Endothelial cell of umbilical vein (primary cell): ENCODE measurements around the gene SERPINA3. TPM values are rescaled to one million over a fixed set of nuclear protein-coding genes. Genes with fewer than 3 reads are reported as not detected.

Experiments
- BruUV-seq: library from RNA; stranded (reverse); fragments of 400-500 nt; replicated peaks from 2 replicates; lab custom pipeline; 2021; lab: Mats Ljungman, UMichigan
- CTCF ChIA-PET: fragments of 300-600, 350-600 bp; sonication (Branson Sonifier 250); formaldehyde crosslinking; loops from one replicate; lab custom pipeline; 2021; ENCODE audit warnings: antibody characterized with exemption, inconsistent platforms; lab: Charles Lee
- POLR2A ChIA-PET: fragments of 300-600, 350-600 bp; sonication (Branson Sonifier 250); formaldehyde crosslinking; loops from one replicate; lab custom pipeline; 2021; ENCODE audit warnings: antibody characterized with exemption, inconsistent platforms; lab: Charles Lee
- DNase-seq: peaks from one replicate; pipeline ENCODE4 v3.0.0-alpha.2; 2011; ENCODE audit warnings: low read depth, low spot score
- FAIRE-seq: peaks from 2 replicates; lab custom pipeline; 2011; peaks lifted over from hg19 to GRCh38; lab: Jason Lieb, UNC
- H2AFZ ChIP-seq: 2 replicates; pipeline ENCODE4 v1.6.0; 2012; ENCODE audit warnings: low read depth, low read length, control low read depth, inconsistent platforms
- H3K27ac ChIP-seq: 2 replicates; pipeline ENCODE4 v1.5.1; 2011; ENCODE audit warnings: low read depth, mild to moderate bottlenecking, control low read depth, low read length, moderate library complexity; ENCODE audit not compliant: insufficient read depth
- H3K27me3 ChIP-seq, 2 experiments: 2 replicates each; pipeline versions ENCODE4 v1.6.0 to v1.6.1; 2011; ENCODE audit warnings: low read length in 2 of 2, mixed read lengths in 1 of 2; ENCODE audit not compliant: control insufficient read depth in 2 of 2, insufficient read depth in 2 of 2
- H3K36me3 ChIP-seq, 2 experiments: 2 replicates in 1 of 2; 3 replicates in 1 of 2; pipeline ENCODE4 v1.5.1; 2011; ENCODE audit warnings: low read length in 2 of 2, mild to moderate bottlenecking in 1 of 2, moderate library complexity in 1 of 2; ENCODE audit not compliant: control insufficient read depth in 2 of 2, insufficient read depth in 2 of 2; ENCODE audit errors: extremely low read depth in 1 of 2
- H3K4me1 ChIP-seq: 3 replicates; pipeline ENCODE4 v1.5.1; 2011; ENCODE audit warnings: mild to moderate bottlenecking, low read length; ENCODE audit not compliant: control insufficient read depth, insufficient read depth; ENCODE audit errors: extremely low read depth
- H3K4me2 ChIP-seq: 2 replicates; pipeline ENCODE4 v1.6.1; 2011; ENCODE audit warnings: low read length, control low read depth, mixed read lengths; ENCODE audit not compliant: insufficient read depth
- H3K4me3 ChIP-seq, 3 experiments: fragments of 200-600 bp in 1 of 3; sonication (generic), shearing (Covaris generic) in 1 of 3; replicated peaks in 1 of 3; 2 replicates each; pipeline ENCODE4 v1.5.1; 2011 to 2016; ENCODE audit warnings: control low read depth in 3 of 3, low read length in 3 of 3, mild to moderate bottlenecking in 2 of 3, inconsistent platforms in 1 of 3, low read depth in 1 of 3, moderate library complexity in 1 of 3; ENCODE audit not compliant: insufficient read depth in 1 of 3
- H3K79me2 ChIP-seq: 2 replicates; pipeline ENCODE4 v1.6.0; 2012; ENCODE audit warnings: low read length, inconsistent platforms; ENCODE audit not compliant: control insufficient read depth, insufficient read depth
- H3K9ac ChIP-seq: replicated peaks from 2 replicates; pipeline ENCODE3; 2011; ENCODE audit warnings: low read length, control low read depth; ENCODE audit not compliant: insufficient read depth; ENCODE audit errors: extremely low read depth
- H3K9me1 ChIP-seq: replicated peaks from 3 replicates; pipeline ENCODE4 v1.6.0; 2011; ENCODE audit warnings: mild to moderate bottlenecking, low read length; ENCODE audit not compliant: control insufficient read depth, insufficient read depth; ENCODE audit errors: extremely low read depth
- H3K9me3 ChIP-seq: replicated peaks from 2 replicates; pipeline ENCODE4 v1.5.1; 2012; ENCODE audit warnings: low read length, inconsistent platforms; ENCODE audit not compliant: control insufficient read depth, insufficient read depth
- H4K20me1 ChIP-seq: replicated peaks from 2 replicates; pipeline ENCODE3; 2011; ENCODE audit warnings: mild to moderate bottlenecking, low read length; ENCODE audit not compliant: control insufficient read depth, insufficient read depth; ENCODE audit errors: extremely low read depth
- EZH2 ChIP-seq: IDR thresholded peaks from 2 replicates; pipeline ENCODE4 v1.6.1; 2012; ENCODE audit warnings: borderline replicate concordance, low read depth, mild to moderate bottlenecking, moderate library complexity, low read length, inconsistent platforms; ENCODE audit not compliant: severe bottlenecking
- FOS ChIP-seq: IDR thresholded peaks from 2 replicates; pipeline ENCODE4 v1.6.1; 2011; ENCODE audit warnings: mild to moderate bottlenecking, low read length, moderate library complexity, borderline replicate concordance; ENCODE audit not compliant: insufficient read depth
- GATA2 ChIP-seq: IDR thresholded peaks from 2 replicates; pipeline ENCODE4 v1.7.0; 2011; ENCODE audit warnings: low read depth, mild to moderate bottlenecking, moderate library complexity, mixed read lengths, low read length; ENCODE audit not compliant: insufficient read length, insufficient read depth
- JUN ChIP-seq: IDR thresholded peaks from 2 replicates; pipeline ENCODE4 v1.6.1; 2011; ENCODE audit warnings: borderline replicate concordance, low read depth; ENCODE audit not compliant: insufficient read length, insufficient read depth
- MYC ChIP-seq: IDR thresholded peaks from one replicate; pipeline ENCODE4 v1.6.1; 2011; ENCODE audit warnings: mild to moderate bottlenecking, low read depth, low read length
- POLR2A ChIP-seq: IDR thresholded peaks from 2 replicates; pipeline ENCODE4 v1.6.1; 2012; ENCODE audit warnings: low read depth, mild to moderate bottlenecking, control low read depth, low read length
- POLR2AphosphoS5 ChIP-seq: IDR thresholded peaks from 2 replicates; pipeline ENCODE4 v1.6.1; 2012; ENCODE audit warnings: low read depth, mild to moderate bottlenecking, control low read depth, low read length, moderate library complexity; ENCODE audit not compliant: insufficient read depth
- dilution Hi-C: fragments of 300-500 bp; cut with MboI; formaldehyde crosslinking; loops from one replicate; pipeline ENCODE4 v1.15.0; 2019; ENCODE audit warnings: low sequenced_read_pairs; ENCODE audit not compliant: extremely low pct_ligation_motif_present
- intact Hi-C: fragments of 100-400 bp; cut with micrococcal nuclease; formaldehyde crosslinking; loops from one replicate; pipeline ENCODE4 v1.10.0; 2022
- polyA plus RNA-seq, 4 experiments: library from polyadenylated mRNA; depleted of rRNA in 3 of 4; stranded (reverse) in 3 of 4; unstranded in 1 of 4; fragments of >200 nt; gene quantifications; 2 replicates each; pipeline versions ENCODE4 v1.2.1 to v1.2.3, GENCODE V29; 2011 to 2012; ENCODE audit warnings: missing spikeins in 1 of 4
- total RNA-seq: library from RNA; stranded (reverse); gene quantifications from 2 replicates; pipeline ENCODE4 v1.2.3, GENCODE V29; 2021
- TF ChIP-seq, protein P1 (sequence below), 2 donors: IDR thresholded peaks; 1 replicate in 1 of 2; 2 replicates in 1 of 2; pipeline ENCODE4 v1.5.1; 2011; ENCODE audit warnings: low read length in 2 of 2, mild to moderate bottlenecking in 2 of 2, moderate library complexity in 2 of 2, control low read depth in 1 of 2, inconsistent platforms in 1 of 2, low read depth in 1 of 2; ENCODE audit not compliant: insufficient read depth in 1 of 2; ENCODE audit errors: extremely low read depth in 1 of 2
- TF ChIP-seq, protein P2 (sequence below): IDR thresholded peaks from 2 replicates; pipeline ENCODE4 v1.6.1; 2011; ENCODE audit not compliant: insufficient read depth, insufficient read length

The SERPINA3 gene
- total and polyA plus RNA-seq, 2 donors (not counting 3 experiments of a cell fraction or from before 2014, with no cell fraction given) = not detected

DNA sequence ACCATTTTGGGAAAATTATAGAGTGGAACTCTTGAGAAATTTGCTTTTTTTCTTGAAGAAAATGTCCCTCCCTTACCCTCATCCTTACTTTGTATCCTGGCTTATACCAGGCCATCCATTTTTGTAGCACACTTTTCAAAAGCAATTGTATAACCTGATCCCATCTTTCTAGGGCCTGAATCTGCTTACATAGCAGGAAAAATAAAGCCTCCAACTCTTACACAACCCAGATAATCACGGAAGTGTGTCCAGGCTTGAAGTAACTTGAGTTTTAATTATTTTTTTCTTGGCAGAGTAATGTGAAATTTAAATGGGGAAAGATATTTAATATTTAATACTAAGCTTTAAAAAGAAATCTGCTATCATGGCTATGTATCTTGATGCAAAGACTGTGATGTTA lies 23.0 kb downstream of the SERPINA3 start:
- ChIA-PET POLR2A (no interaction called here), CTCF (no interaction called here)
- H3K9me3 ChIP-seq = no peaks in the 10 kb centered on the region
- no peak overlapping the region for H3K4me3 ChIP-seq
- no peaks in the 10 kb centered on the region for H3K4me1 ChIP-seq
- TF ChIP-seq POLR2AphosphoS5 (no peak), JUN (no peak), MYC (no peak), EZH2 (no peak), POLR2A (no peak), FOS (no peak), GATA2 (no peak)
- TF ChIP-seq, protein P1, sequence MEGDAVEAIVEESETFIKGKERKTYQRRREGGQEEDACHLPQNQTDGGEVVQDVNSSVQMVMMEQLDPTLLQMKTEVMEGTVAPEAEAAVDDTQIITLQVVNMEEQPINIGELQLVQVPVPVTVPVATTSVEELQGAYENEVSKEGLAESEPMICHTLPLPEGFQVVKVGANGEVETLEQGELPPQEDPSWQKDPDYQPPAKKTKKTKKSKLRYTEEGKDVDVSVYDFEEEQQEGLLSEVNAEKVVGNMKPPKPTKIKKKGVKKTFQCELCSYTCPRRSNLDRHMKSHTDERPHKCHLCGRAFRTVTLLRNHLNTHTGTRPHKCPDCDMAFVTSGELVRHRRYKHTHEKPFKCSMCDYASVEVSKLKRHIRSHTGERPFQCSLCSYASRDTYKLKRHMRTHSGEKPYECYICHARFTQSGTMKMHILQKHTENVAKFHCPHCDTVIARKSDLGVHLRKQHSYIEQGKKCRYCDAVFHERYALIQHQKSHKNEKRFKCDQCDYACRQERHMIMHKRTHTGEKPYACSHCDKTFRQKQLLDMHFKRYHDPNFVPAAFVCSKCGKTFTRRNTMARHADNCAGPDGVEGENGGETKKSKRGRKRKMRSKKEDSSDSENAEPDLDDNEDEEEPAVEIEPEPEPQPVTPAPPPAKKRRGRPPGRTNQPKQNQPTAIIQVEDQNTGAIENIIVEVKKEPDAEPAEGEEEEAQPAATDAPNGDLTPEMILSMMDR (IDR thresholded peaks at IDR 0.05; ENCODE audit: extremely low read depth in 1 of 2, insufficient read depth in 1 of 2, low read depth in 1 of 2, low read length in 2 of 2) = no peak
- TF ChIP-seq, protein P2, sequence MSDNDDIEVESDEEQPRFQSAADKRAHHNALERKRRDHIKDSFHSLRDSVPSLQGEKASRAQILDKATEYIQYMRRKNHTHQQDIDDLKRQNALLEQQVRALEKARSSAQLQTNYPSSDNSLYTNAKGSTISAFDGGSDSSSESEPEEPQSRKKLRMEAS = no peak
- no peak for FAIRE-seq
- H4K20me1 ChIP-seq = no peaks in the 10 kb centered on the region
- H2AFZ ChIP-seq = no peak overlapping the region
- H3K36me3 ChIP-seq = no peaks in the 10 kb centered on the region
- H3K4me2 ChIP-seq = no peak overlapping the region
- no peak overlapping the region for H3K9ac ChIP-seq
- no peaks in the 10 kb centered on the region for H3K9me1 ChIP-seq
- no TSS peak for BruUV-seq
- H3K27ac ChIP-seq = no peak overlapping the region
- intact Hi-C loops (no loop called here), dilution Hi-C loops (no loop called here)
- no peaks in the 10 kb centered on the region for H3K79me2 ChIP-seq
- no peak for DNase-seq
- H3K27me3 ChIP-seq = no peaks in the 10 kb centered on the region
